NCI-H1105 treated with DMSO at 0.1 percent for 48 hours (cell line): ENCODE measurements around the gene CCNA2.

Experiments
- DNase-seq: peaks from one replicate; lab custom pipeline; 2025; lab: John Stamatoyannopoulos, UW

Gene CCNA2

DNA sequence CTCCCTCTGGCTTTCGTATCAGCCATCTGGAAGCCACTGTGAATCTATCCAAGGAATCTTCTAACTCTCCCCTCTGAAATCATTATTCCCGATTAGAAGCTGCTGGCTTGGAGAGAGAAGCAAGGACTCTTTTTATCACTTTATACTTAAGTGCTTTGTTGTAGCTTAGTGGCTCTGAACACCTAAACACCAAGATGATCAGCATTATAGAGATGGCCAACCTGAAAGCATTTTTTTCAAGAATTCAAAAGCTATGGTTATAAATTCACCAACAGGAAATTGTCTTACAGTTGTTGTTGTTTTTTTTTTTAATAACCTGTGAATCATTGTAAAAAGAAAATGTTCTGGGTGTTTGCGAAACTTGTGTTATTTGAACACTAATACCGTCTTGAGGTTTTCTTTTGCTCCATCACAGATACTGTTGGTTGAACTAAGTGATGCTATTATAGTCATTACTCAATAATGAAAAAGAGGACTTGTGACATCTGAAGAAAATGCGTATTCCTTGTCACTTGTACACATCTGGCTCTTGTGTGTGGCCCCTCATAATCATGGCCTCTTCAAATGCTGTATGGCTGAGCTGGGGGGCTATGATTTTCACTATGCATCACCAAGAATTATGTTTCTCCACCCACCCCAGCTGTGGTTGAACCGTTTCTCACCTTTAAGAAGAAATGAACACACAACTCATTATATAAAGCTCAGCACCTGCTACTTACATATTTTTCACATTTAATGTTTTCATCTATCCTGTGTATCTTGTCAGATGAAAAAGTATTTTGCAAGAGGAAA is 46.9 kb downstream of the CCNA2 start:
- no peak for DNase-seq

DNA sequence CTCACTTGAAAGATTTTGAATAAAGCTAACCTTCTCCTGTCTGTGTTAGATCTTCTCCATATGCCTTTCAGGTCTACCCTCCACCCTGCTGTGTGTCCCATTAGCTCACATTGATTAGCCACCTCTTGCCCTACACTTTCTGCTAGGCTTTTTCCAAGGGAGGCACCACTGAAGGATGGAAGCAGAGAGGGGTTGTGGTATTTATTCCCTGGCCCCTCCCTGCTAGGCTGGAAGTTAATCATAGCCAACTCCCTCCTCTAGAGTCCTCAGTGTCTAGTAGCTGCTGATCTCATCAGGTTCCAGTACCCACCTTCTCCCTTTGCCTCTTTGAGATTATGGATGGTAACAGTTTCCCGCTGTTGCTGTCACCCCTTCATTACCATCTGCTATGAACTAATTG is 49.8 kb downstream of the CCNA2 start:
- no peak for DNase-seq

DNA sequence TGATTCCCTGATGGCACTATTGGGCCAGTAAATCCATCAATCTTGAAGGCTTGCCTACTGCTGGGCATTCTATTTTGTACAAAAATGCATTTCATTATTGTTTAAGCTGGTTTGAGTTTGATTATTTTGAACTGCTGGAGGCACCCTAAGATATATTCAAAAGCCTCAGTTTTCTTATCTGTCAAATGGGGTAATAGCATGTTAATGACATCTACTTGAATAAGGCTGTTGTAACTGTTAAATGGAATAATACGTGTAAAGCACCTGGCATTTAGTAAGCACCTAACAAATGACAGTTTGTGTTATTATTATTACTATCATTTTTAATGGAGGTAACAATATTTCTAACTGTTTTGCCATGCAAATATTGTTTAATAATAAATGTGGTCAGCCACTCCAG is 51.8 kb downstream of the CCNA2 start:
- DNase-seq = no peak

DNA sequence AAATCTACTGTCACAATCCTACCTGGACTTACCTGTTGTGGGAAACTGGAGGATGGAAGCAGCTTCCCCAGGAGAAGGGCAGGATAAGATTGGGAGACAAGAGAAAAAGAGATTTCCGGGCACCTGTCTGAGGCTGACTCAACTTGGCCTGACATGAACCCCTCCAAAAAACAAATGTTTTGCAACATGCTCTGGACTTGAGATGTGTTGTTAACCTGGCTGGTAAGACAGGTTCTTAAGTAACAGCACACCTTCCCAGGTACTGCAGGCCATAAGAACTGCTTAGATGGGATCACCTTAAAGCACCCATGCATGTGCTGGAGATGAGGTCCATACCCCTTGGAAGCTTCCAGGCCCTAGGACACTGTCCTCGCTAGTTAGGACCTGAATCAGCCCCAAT is 54.3 kb downstream of the CCNA2 start:
- DNase-seq = no peak

DNA sequence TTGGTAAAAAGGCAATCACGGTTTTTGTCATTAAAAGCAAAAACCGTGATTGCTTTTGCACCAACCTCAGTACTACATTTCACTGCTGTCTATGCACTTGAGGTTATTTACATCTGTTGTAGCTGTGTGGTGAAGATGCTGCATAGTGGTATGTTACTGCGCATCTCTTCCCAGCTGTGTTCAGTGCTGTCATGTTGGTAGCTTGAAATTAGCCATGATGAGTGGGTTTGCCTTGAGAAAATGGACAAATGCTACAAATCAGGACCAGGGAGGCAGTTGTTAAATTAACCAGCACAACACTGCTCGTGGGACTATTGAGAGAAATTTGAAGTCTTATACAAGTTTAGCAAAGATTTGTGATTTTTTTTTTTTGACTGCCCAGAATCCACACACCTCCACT is 56.5 kb downstream of the CCNA2 start:
- no peak for DNase-seq
